Natural killer cell (primary cell): ENCODE results near the gene NTM. TPM values are rescaled to one million over a fixed set of nuclear protein-coding genes. Genes with fewer than 3 reads are reported as not detected.

ENCODE experiments used
- ATAC-seq, 3 donors: fragments of 150-1000 bp in 2 of 3; fragments of 200-7000 bp in 1 of 3; cut with Tn5 transposase; 1 replicate in 1 of 3; 2 replicates in 2 of 3; pipeline ENCODE4 v1.10.0; 2021; ENCODE audit warnings: mild to moderate bottlenecking in 2 of 3, moderate library complexity in 2 of 3
- DNase-seq, 2 donors: peaks; one replicate each; pipeline versions ENCODE4 v3.0.0 to v3.0.0-alpha.2; 2013 to 2021; ENCODE audit warnings: mixed read lengths in 1 of 2
- H3K27ac ChIP-seq: one replicate; pipeline ENCODE4 v1.5.1; 2013; ENCODE audit warnings: mild to moderate bottlenecking, low read length
- H3K27me3 ChIP-seq: one replicate; pipeline ENCODE4 v1.6.1; 2013; ENCODE audit warnings: low read length; ENCODE audit not compliant: control insufficient read depth, insufficient read depth
- H3K36me3 ChIP-seq: one replicate; pipeline ENCODE4 v1.6.1; 2013; ENCODE audit warnings: low read length; ENCODE audit not compliant: control insufficient read depth, insufficient read depth
- H3K4me1 ChIP-seq: one replicate; pipeline ENCODE4 v1.6.1; 2013; ENCODE audit warnings: low read length; ENCODE audit not compliant: control insufficient read depth, insufficient read depth
- H3K4me3 ChIP-seq: one replicate; pipeline ENCODE4 v1.5.1; 2013; ENCODE audit warnings: low read length
- H3K9me3 ChIP-seq: one replicate; pipeline ENCODE4 v1.6.1; 2013; ENCODE audit warnings: low read length; ENCODE audit not compliant: control insufficient read depth, insufficient read depth
- H3K27ac Mint-ChIP-seq, 2 donors: one replicate each; pipeline ENCODE4 v1.8.0; 2022; ENCODE audit warnings: mild to moderate bottlenecking in 2 of 2, mixed read lengths in 2 of 2, moderate library complexity in 1 of 2
- H3K27me3 Mint-ChIP-seq, 2 donors: one replicate each; pipeline ENCODE4 v1.8.0; 2022; ENCODE audit warnings: low read depth in 2 of 2, mixed read lengths in 2 of 2
- H3K36me3 Mint-ChIP-seq: one replicate; pipeline ENCODE4 v1.8.0; 2022; ENCODE audit warnings: mixed read lengths
- H3K4me1 Mint-ChIP-seq, 2 donors: one replicate each; pipeline ENCODE4 v1.8.0; 2022; ENCODE audit warnings: mixed read lengths in 2 of 2
- H3K4me3 Mint-ChIP-seq: one replicate; pipeline ENCODE4 v1.8.0; 2022; ENCODE audit warnings: mild to moderate bottlenecking, moderate library complexity, mixed read lengths
- H3K9me3 Mint-ChIP-seq, 2 donors: one replicate each; pipeline ENCODE4 v1.8.0; 2022; ENCODE audit warnings: mixed read lengths in 2 of 2
- WGBS: methylation state at CpG from one replicate; pipeline ENCODE4 v1.1.7; 2013; ENCODE audit warnings: missing lambda C conversion rate; ENCODE audit not compliant: insufficient coverage; 5-methylcytosine and 5-hydroxymethylcytosine counted together
- intact Hi-C: fragments of 100-400 bp; cut with micrococcal nuclease; formaldehyde crosslinking; loops from one replicate; pipeline ENCODE4 v1.14.2; 2022
- total RNA-seq, 4 donors: library from RNA; stranded (reverse); fragments of 120-200 nt in 1 of 4; gene quantifications; one replicate each; pipeline versions ENCODE4 v1.2.3 to v1.2.4, GENCODE V29; 2013 to 2022
- TF ChIP-seq, protein P1 (sequence below): fragments of 200-600 bp; IDR thresholded peaks from one replicate; pipeline ENCODE4 v1.8.0; 2022; ENCODE audit warnings: antibody characterized with exemption

Gene NTM
- total RNA-seq, 3 donors from 2014 or later (not counting 1 experiment from before 2014, with no cell fraction given) = not detected

- no peak overlapping the region for H3K27ac ChIP-seq
- H3K4me3 Mint-ChIP-seq = no peak overlapping the region
- ATAC-seq = no peak
- no peak overlapping the region for H3K4me3 ChIP-seq
- WGBS = 81% methylated on average over 10 of the region's 10 CpGs
- H3K9me3 ChIP-seq = peaks cover 3% of the 10 kb centered on the region
- H3K27ac Mint-ChIP-seq = no peak overlapping the region
- intact Hi-C loops = no loop called here
- H3K4me1 ChIP-seq = no peaks in the 10 kb centered on the region
- H3K4me1 Mint-ChIP-seq = no peaks in the 10 kb centered on the region
- TF ChIP-seq, protein P1, sequence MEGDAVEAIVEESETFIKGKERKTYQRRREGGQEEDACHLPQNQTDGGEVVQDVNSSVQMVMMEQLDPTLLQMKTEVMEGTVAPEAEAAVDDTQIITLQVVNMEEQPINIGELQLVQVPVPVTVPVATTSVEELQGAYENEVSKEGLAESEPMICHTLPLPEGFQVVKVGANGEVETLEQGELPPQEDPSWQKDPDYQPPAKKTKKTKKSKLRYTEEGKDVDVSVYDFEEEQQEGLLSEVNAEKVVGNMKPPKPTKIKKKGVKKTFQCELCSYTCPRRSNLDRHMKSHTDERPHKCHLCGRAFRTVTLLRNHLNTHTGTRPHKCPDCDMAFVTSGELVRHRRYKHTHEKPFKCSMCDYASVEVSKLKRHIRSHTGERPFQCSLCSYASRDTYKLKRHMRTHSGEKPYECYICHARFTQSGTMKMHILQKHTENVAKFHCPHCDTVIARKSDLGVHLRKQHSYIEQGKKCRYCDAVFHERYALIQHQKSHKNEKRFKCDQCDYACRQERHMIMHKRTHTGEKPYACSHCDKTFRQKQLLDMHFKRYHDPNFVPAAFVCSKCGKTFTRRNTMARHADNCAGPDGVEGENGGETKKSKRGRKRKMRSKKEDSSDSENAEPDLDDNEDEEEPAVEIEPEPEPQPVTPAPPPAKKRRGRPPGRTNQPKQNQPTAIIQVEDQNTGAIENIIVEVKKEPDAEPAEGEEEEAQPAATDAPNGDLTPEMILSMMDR = no peak
- peaks cover 0 to 2% of the 10 kb centered on the region in 2 donors for H3K9me3 Mint-ChIP-seq
- no peaks in the 10 kb centered on the region for H3K36me3 Mint-ChIP-seq
- no peaks in the 10 kb centered on the region for H3K36me3 ChIP-seq
- H3K27me3 ChIP-seq = no peaks in the 10 kb centered on the region
- no peaks in the 10 kb centered on the region for H3K27me3 Mint-ChIP-seq
- no peak for DNase-seq
Observed at GRCh38 chr11:132123449-132123848, 753.0 kb downstream of the NTM start.

DNA sequence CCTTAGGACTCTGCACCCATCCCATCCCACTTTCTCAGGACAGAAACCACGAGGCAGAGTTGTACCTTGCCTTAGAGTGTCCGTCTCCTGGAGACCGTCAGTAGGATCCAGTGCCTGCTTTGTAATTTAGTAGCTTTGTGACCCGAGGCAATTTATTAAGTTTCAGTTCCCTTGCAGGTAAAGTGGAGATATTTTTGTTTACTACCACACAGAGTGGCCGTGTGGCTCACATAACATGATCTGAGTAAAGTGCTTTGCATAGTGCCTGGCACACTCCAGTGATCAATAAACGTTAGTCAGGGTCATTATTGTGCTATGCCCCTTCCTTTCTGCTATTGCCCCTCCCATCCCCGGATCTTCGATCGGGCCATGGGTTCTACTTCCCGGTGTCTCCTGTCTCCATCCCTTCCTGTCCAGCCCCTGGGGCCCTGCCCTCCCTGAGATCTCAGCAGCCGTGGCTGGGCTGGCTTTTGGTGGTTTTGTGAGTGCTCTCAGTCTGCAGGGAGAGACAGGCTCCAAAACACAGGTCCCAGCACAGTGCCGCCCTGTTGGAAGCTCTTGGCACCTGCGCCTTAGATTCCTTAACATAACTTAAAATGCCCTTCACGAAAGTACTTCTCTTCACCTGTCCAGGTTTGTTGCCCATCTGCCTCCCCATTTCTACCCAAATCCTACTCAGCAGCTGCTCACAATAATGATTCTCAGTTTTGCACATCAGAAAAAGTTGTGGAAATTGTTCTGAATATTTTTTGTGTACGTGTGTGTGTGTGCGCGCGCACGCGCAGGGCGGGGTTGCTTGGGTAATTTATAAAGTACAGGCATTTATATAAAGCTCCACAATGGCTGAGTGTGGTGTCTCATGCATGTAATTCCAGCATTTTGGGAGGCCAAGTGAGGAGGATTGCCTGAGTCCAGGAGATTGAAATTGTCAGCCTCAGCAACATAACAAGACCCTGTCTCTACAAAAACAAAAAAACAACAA lies 753.7 kb downstream of the NTM start:
- Mint-ChIP-seq H3K9me3 (peaks cover 0 to 2% of the 10 kb centered on the region in 2 donors), H3K36me3 (no peaks in the 10 kb centered on the region), H3K27me3 (no peaks in the 10 kb centered on the region), H3K4me1 (no peaks in the 10 kb centered on the region), H3K27ac (no peak overlapping the region), H3K4me3 (no peak overlapping the region)
- Histone ChIP-seq H3K27me3 (no peaks in the 10 kb centered on the region), H3K36me3 (no peaks in the 10 kb centered on the region), H3K27ac (no peak overlapping the region), H3K9me3 (peaks cover 3% of the 10 kb centered on the region), H3K4me3 (no peak overlapping the region), H3K4me1 (no peaks in the 10 kb centered on the region)
- WGBS = 76% methylated on average over 21 of the region's 21 CpGs
- ATAC-seq = no peak
- DNase-seq = no peak
- intact Hi-C loops = no loop called here
- TF ChIP-seq, protein P1 = no peak

DNA sequence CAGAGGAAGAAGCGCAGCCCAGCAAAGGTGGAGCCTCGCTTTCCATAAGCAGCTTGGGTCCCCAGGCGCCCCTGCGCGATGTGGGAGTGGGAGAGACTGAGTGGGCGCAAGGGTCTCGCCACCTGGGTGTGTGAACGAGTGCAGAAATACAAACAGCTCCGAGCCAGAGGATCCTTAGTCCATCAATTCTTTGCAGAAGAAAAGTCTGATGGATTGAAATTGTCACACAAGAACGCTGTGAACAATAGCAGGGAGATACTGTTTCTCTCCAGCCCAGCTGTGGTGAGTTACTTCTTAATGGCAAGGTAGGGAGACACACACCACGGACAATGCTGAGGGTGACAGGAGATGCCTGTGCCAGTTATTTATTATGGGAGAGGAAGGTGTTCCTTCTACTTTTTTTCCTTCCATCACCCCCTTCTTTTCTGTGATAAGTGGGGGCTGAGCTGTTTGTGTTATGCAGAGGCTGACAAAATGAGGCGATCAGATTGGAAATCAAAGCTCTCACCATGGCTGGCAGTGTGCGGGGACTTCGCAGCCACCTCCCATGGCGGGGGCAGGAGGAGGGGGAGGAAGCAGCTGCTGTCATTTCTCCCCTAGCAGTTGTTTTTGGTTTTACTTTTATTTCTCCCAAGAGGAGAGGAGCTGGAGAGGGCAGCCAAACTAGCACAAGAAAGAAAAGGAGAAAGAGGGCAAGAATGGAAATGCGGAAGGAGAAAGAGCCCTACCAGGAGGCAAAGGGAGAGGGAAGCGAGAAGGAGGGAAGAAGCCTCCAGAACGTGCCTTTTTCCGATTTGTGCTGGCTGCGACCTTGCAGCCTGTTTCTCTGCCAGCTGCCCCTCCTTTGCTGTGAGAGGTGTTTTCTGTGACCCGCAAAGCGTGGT lies 755.8 kb downstream of the NTM start:
- Histone ChIP-seq H3K36me3 (no peaks in the 10 kb centered on the region), H3K27me3 (no peaks in the 10 kb centered on the region), H3K27ac (no peak overlapping the region), H3K4me1 (no peaks in the 10 kb centered on the region), H3K9me3 (peaks cover 3% of the 10 kb centered on the region), H3K4me3 (no peak overlapping the region)
- Mint-ChIP-seq H3K27me3 (no peaks in the 10 kb centered on the region), H3K4me3 (no peak overlapping the region), H3K4me1 (no peaks in the 10 kb centered on the region), H3K9me3 (peaks cover 0 to 2% of the 10 kb centered on the region in 2 donors), H3K27ac (no peak overlapping the region), H3K36me3 (no peaks in the 10 kb centered on the region)
- intact Hi-C loops = no loop called here
- DNase-seq = peak in 1 of 2 donors; percentile 7
- ATAC-seq = peak in 1 of 3 donors; percentile 45
- TF ChIP-seq, protein P1 = no peak
- 22% methylated on average over 21 of the region's 22 CpGs for WGBS
